Esophagus squamous epithelium (tissue), 5 donors: ENCODE data around the gene LAMA3. TPM values are rescaled to one million over a fixed set of nuclear protein-coding genes. Genes with fewer than 3 reads are reported as not detected.

Experiments
- DNase-seq: peaks from one replicate; lab custom pipeline; 2025; lab: John Stamatoyannopoulos, UW
- H3K27ac ChIP-seq, 4 donors: fragments of 200-600 bp; sonication (generic); one replicate each; pipeline ENCODE4 v1.5.1; 2016 to 2019; ENCODE audit warnings: mild to moderate bottlenecking in 1 of 4
- H3K27me3 ChIP-seq, 4 donors: fragments of 200-600 bp; sonication (generic); 1 replicate in 3 of 4; 2 replicates in 1 of 4; pipeline versions ENCODE4 v1.5.1 to v1.6.0; 2017 to 2021; ENCODE audit warnings: antibody characterized with exemption in 1 of 4
- H3K36me3 ChIP-seq, 3 donors: fragments of 200-600 bp; sonication (generic); one replicate each; pipeline ENCODE4 v1.5.1; 2016 to 2019
- H3K4me1 ChIP-seq, 3 donors: fragments of 200-600 bp; sonication (generic); one replicate each; pipeline ENCODE4 v1.5.1; 2017 to 2019
- H3K4me3 ChIP-seq, 4 donors: fragments of 200-600 bp; sonication (generic); 1 replicate in 3 of 4; 2 replicates in 1 of 4; pipeline ENCODE4 v1.5.1; 2016 to 2019; ENCODE audit warnings: mild to moderate bottlenecking in 2 of 4, moderate library complexity in 1 of 4
- H3K9me3 ChIP-seq, 3 donors: fragments of 200-600 bp; sonication (generic); one replicate each; pipeline ENCODE4 v1.5.1; 2016 to 2019
- POLR2A ChIP-seq, 4 donors: fragments of 450-650 bp; IDR thresholded peaks; one replicate each; pipeline ENCODE4 v1.6.1; 2017; ENCODE audit warnings: antibody characterized with exemption in 4 of 4, mild to moderate bottlenecking in 4 of 4, moderate library complexity in 3 of 4
- WGBS, 2 donors: methylation state at CpG; one replicate each; pipeline ENCODE4 v1.1.5; 2018; 5-methylcytosine and 5-hydroxymethylcytosine counted together
- intact Hi-C: fragments of 100-400 bp; cut with DNase I; formaldehyde crosslinking; loops from one replicate; pipeline ENCODE4 v1.15.0; 2022
- total RNA-seq, 4 donors: library from RNA; depleted of rRNA; stranded (reverse); fragments of >200 nt; gene quantifications; one replicate each; pipeline ENCODE4 v1.1.0, GENCODE V29; 2016
- TF ChIP-seq, protein P1 (sequence below), 6 experiments: fragments of 450-650 bp in 4 of 6; fragments of 200-600 bp in 2 of 6; sonication (generic) in 2 of 6; IDR thresholded peaks; one replicate each; pipeline ENCODE4 v1.5.1; 2016 to 2019; ENCODE audit warnings: antibody characterized with exemption in 6 of 6, mild to moderate bottlenecking in 4 of 6, moderate library complexity in 4 of 6
- donor health status: DM: yes; HTN: yes; CAD: no.

LAMA3 gene
- total RNA-seq, 4 donors from 2014 or later: 28.7 to 81.3 (median 44.8) TPM

DNA sequence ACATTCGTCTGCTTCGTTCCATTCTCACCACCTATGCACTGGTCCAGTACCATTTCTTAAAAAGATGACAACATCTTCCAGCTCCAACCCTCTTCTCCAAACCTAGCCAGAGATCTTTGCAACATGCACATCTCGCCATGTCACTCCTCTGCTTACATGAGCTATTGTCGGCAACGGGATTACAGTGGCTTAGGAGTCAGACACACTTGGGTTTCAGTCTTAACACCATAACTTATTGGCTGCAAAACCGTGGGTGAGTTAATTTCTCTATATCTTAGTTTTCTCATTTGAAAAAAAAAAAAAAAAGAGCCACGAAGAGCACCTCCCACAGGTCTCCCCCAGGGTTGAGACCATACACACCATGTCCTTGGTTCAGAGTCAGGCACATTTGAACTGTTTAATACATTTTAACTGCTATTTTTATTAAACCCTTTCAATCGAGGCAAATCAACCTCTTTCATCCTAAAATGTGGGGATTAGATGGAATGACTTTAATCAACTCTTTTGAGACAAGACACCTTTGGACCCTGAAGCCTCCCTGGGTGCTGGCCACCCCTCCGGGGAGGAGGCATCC is 27.4 kb upstream of the LAMA3 start:
- TF ChIP-seq, protein P1, sequence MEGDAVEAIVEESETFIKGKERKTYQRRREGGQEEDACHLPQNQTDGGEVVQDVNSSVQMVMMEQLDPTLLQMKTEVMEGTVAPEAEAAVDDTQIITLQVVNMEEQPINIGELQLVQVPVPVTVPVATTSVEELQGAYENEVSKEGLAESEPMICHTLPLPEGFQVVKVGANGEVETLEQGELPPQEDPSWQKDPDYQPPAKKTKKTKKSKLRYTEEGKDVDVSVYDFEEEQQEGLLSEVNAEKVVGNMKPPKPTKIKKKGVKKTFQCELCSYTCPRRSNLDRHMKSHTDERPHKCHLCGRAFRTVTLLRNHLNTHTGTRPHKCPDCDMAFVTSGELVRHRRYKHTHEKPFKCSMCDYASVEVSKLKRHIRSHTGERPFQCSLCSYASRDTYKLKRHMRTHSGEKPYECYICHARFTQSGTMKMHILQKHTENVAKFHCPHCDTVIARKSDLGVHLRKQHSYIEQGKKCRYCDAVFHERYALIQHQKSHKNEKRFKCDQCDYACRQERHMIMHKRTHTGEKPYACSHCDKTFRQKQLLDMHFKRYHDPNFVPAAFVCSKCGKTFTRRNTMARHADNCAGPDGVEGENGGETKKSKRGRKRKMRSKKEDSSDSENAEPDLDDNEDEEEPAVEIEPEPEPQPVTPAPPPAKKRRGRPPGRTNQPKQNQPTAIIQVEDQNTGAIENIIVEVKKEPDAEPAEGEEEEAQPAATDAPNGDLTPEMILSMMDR (IDR thresholded peaks at IDR 0.05): no peak
- TF ChIP-seq POLR2A (IDR thresholded peaks at IDR 0.05): no peak
- no peak for DNase-seq
- H3K4me3 ChIP-seq: peak overlapping the region; percentile 52 to 83 (median 76)
- peak overlapping the region in 3 of 4 donors; percentile 47 to 81 (median 77) for H3K27ac ChIP-seq
- peaks cover 0 to 35% (median 0%) of the 10 kb centered on the region in 4 donors for H3K27me3 ChIP-seq
- H3K9me3 ChIP-seq: no peaks in the 10 kb centered on the region
- H3K4me1 ChIP-seq: peaks cover 0 to 29% (median 6%) of the 10 kb centered on the region in 3 donors
- 30% methylated on average over 9 of the region's 9 CpGs for WGBS, 2 donors
- no peaks in the 10 kb centered on the region for H3K36me3 ChIP-seq
- intact Hi-C loops: no loop called here

DNA sequence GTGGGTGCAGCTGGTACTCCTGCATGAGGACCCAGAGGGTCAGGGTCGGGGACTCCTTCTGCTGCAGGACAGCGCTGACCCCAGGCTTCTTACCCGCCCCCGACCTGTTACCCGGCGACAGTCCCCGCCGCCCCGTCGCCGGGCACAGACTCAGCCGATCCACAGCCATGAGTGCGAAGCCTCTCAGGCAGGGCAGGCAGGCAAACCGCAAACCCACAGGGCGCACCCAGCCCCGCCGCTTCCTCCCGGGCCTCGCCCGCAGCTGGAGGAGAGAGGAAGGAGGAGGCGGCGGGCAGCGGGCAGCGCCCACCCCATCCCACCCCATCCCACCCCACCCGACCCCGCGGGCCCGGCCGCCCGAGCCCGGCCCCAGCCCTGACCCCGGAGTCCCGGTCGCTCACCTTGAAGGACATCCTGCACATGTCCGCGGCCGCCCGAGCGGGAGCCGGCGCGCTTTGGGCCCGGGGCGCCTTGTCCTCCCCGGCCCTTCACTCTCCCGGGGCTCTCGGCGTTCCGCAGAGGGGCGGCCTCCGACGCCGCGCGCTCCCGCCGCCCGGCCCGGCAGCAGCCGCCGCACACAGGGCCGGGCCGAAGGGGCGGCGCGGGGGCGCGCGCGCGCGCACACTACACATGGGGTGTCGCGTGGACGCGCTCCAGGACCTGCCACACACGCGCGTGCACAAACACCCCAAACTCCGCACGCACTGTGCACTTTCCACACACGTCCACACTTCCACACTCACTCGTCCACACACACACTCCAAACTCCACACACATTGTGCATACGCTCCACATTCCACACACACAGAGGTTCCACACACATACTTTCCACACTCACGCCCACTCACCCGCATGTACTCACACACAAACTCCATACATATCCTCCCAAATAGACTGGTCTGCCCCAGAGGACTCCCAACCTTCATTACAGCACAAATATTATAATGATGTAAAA is 26.7 kb upstream of the LAMA3 start, which contains the start of gene ANKRD29:
ANKRD29 (minus strand) TSS at position 603 of the 955 bp plus-strand sequence; CDS start at position 422, 181 bp downstream.
- intact Hi-C loops: no loop called here
- peak within 1 kb of the TSS; percentile 47 to 81 (median 74) for H3K27ac ChIP-seq
- peaks cover 0 to 35% (median 0%) of the 10 kb centered on the region in 4 donors for H3K27me3 ChIP-seq
- no peak for DNase-seq
- peaks cover 0 to 29% (median 6%) of the 10 kb centered on the region in 3 donors for H3K4me1 ChIP-seq
- TF ChIP-seq, protein P1 (IDR thresholded peaks at IDR 0.05): no peak
- no peak for TF ChIP-seq POLR2A (IDR thresholded peaks at IDR 0.05)
- H3K9me3 ChIP-seq: no peaks in the 10 kb centered on the region
- no peaks in the 10 kb centered on the region for H3K36me3 ChIP-seq
- 1% methylated on average over 16 to 21 of the region's 86 CpGs for WGBS, 2 donors
- peak within 1 kb of the TSS; percentile 52 to 83 (median 76) for H3K4me3 ChIP-seq

- no peak overlapping the region for H3K27ac ChIP-seq
- H3K4me3 ChIP-seq: no peak overlapping the region
- H3K27me3 ChIP-seq: peaks cover 0 to 30% (median 0%) of the 10 kb centered on the region in 4 donors
- intact Hi-C loops: no loop called here
- no peaks in the 10 kb centered on the region for H3K9me3 ChIP-seq
- no peaks in the 10 kb centered on the region for H3K36me3 ChIP-seq
- 53 to 58% methylated on average over 6 of the region's 6 CpGs for WGBS, 2 donors
- no peak for DNase-seq
- no peak for TF ChIP-seq POLR2A (IDR thresholded peaks at IDR 0.05)
- TF ChIP-seq, protein P1 (IDR thresholded peaks at IDR 0.05): no peak
- H3K4me1 ChIP-seq: peaks cover 3 to 49% (median 10%) of the 10 kb centered on the region in 3 donors
Observed at GRCh38 chr18:23664674-23665073, 24.6 kb upstream of the LAMA3 start.

DNA sequence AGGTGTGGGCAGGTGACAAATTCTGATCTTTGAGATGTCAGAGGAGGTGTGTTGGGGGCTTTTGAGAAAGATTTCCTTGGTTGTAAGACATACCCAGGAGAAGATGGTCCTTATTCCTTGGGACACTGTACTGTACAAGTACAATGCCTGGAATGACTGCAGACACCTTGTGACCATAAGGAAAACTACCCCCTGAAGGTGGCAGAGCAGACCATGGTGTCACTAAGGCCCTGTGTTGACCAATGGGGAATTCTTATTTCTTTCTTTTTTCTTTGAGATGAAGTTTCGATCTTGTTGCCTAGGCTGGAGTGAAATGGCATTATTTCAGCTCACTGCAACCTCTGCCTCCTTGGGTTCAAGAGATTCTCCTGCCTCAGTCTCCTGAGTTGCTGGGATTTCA is 22.1 kb upstream of the LAMA3 start:
- intact Hi-C loops: no loop called here
- no peaks in the 10 kb centered on the region for H3K36me3 ChIP-seq
- H3K4me3 ChIP-seq: no peak overlapping the region
- no peak for TF ChIP-seq POLR2A (IDR thresholded peaks at IDR 0.05)
- TF ChIP-seq, protein P1 (IDR thresholded peaks at IDR 0.05): no peak
- H3K9me3 ChIP-seq: no peaks in the 10 kb centered on the region
- H3K27me3 ChIP-seq: peaks cover 0 to 9% (median 0%) of the 10 kb centered on the region in 4 donors
- no peak for DNase-seq
- no peak overlapping the region for H3K27ac ChIP-seq
- WGBS, 2 donors: 92% methylated on average over 1 of the region's 1 CpG
- peaks cover 3 to 35% (median 5%) of the 10 kb centered on the region in 3 donors for H3K4me1 ChIP-seq
